Measurements from ENCODE around the gene AP4E1. TPM values are rescaled to one million over a fixed set of nuclear protein-coding genes. Genes with fewer than 3 reads are reported as not detected.
"Not testable (repeated sequence)": the region's sequence is repeated elsewhere in the genome, so short reads cannot be mapped to it uniquely, and the experiment has no call there.

Gene AP4E1
- total RNA-seq, result 4.4 TPM

GRCh38 chr15:50908209-50909009 is at the start of gene AP4E1:
AP4E1 (plus strand) TSS chr15:50908683; CDS start chr15:50908779, 96 bp downstream.
- ATAC-seq, result peak; percentile 90
- DNase-seq (ENCODE audit: low spot score), result peak; percentile 95

- ATAC-seq (no peak), DNase-seq (ENCODE audit: low spot score) (no peak)
These were observed 47.7 kb upstream of the AP4E1 start for GRCh38 chr15:50860824-50861223.

GRCh38 chr15:50862553-50862952 is 45.9 kb upstream of the AP4E1 start:
- DNase-seq (ENCODE audit: low spot score), result no peak
- no peak for ATAC-seq

GRCh38 chr15:50864873-50865272 is 43.6 kb upstream of the AP4E1 start:
- DNase-seq (ENCODE audit: low spot score) (no peak), ATAC-seq (no peak)

- DNase-seq (ENCODE audit: low spot score) (no peak), ATAC-seq (no peak)
These were observed 42.7 kb upstream of the AP4E1 start for GRCh38 chr15:50865515-50866353.

DNA sequence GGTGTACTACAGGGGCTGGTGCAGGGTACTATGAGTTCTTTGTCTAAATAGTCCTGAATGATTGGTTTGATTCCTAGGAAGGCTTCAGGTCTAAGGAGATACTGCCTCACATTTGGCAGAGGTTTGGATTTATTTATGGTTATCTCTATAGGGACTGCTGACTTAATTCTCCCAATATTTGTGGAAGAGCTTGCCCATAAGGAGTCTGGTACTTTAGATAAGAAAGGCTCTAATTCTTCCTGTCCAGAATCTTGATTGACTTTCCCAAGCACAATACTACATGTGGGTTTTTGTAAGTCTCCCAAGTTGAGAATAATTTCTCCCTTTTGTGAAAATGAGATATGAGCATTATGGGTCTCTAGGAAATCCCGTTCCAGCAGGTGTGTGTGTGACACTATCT is 36.7 kb upstream of the AP4E1 start:
- DNase-seq (ENCODE audit: low spot score) (no peak), ATAC-seq (no peak)

GRCh38 chr15:50872832-50873426 is 35.6 kb upstream of the AP4E1 start:
- DNase-seq (ENCODE audit: low spot score), result no peak
- no peak for ATAC-seq

GRCh38 chr15:50873935-50874361 is 34.5 kb upstream of the AP4E1 start:
- ATAC-seq (peak; percentile 87), DNase-seq (ENCODE audit: low spot score) (peak; percentile 53)

DNA sequence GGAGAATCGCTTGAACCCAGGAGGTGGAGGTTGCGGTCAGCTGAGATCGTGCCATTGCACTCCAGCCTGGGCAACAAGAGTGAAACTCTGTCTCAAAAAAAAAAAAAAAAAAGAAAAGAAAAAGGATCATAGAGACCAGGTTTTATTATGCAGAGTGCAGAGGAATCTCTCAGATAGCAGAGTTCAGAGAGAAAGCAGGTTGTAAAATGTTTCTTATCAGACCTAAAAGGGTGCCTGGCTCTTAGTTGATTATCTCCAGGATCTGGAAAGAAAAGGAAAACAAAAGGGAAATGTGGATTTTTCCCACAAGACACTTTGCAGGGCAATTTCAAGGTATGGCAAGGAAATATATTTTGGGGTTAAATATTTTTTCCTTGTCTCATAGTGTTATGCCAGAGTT is 33.2 kb upstream of the AP4E1 start:
- ATAC-seq; DNase-seq (ENCODE audit: low spot score): not testable (repeated sequence)

GRCh38 chr15:50876260-50876988 is 32.1 kb upstream of the AP4E1 start:
- ATAC-seq (peak; percentile 15), DNase-seq (ENCODE audit: low spot score) (no peak)

DNA sequence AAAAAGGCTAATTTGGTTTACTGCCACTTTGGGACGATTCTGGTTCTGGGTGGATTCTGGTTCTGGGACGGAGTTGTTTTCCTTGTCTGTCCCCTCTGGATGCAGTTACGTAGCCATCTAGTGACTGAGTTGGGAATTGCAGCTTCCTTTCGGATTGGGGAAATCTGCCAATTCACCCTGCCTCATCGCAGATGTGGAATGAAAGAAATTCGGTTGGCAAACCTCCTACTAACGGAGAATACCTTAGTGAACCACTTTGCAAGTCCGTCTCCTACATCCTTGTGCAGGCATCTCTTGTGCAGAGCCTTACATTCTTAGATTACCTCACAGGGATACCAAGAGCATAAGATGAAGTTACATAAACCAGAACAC is 31.5 kb upstream of the AP4E1 start:
- peak; percentile 79 for DNase-seq (ENCODE audit: low spot score)
- peak; percentile 86 for ATAC-seq

DNA sequence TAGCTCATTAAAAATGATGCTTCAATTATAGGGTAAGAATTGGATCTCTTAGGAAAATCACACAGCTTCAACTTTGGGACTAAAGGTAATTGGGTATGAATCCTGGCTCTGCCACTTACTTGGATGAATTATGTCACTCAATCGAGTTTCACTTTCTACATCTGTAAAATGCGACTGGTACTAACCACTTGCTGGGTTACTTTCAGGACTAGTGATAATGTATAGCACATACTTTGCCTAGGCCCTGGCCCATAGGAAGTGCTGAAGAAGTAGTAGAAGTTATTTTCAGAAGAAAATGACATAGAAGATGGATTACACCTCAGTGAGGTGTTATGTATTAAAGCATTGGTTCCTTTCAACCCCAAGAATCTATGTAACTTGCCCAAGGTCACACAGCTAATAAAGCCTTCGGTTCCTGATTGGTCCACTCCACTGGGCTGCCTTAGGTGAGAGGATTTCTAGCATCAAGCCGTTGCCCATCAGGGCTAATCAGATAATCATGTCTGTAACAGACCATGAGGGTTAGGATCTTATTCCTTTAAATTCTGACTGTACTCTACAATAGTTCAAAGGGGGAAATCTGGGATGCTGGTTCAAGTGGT is 29.4 kb upstream of the AP4E1 start:
- ATAC-seq, result no peak

GRCh38 chr15:50880206-50880605 is 28.3 kb upstream of the AP4E1 start:
- no peak for DNase-seq (ENCODE audit: low spot score)

More for the DNA sequence above, 29.4 kb upstream of the AP4E1 start:
- no peak for DNase-seq (ENCODE audit: low spot score)

GRCh38 chr15:50880651-50881114 is 27.8 kb upstream of the AP4E1 start:
- no peak for DNase-seq (ENCODE audit: low spot score)
- no peak for ATAC-seq

More at GRCh38 chr15:50880206-50880605, 28.3 kb upstream of the AP4E1 start:
- ATAC-seq, result no peak

DNA sequence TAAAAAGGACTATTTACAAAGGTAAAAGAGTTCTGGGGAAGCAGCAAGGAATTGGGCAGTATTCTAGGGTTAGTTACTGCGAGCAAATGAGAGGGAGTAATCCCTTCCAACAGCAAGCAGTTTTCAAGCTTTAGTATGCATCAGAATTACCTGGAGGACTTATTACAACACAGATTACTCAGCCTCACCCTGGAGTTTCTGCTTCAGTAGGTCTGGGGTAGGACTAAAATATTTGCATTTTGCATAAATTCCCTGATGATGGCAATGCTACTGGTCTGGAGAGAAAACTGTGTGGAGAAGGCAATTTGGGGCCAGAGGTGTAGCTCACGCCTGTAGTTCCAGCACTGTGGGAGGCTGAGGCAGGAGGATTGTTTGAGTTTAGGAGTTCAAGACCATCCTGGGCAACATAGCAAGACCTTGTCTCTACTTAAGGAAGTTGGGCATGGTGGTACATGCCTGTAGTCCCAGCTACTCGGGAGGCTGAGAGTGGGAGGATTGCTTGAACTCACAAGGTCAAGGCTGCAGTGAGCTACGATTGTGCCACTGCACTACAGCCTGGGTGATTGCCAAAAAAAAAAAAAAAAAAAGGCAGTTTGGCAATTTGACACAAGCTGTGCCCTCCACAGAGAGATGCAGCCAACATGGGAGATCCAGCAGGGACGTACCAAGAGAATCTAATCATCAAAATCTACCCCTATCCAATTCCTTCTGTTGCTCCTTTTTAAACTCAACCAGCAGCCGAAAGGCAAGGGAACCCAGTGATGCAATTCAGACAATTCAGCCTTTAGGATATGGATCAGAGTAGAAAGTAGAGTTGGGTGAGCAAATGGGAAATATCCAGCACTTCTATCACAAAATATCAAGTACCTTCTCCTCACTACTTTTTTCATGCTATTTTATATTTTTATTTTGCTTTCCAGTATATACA is 27.1 kb upstream of the AP4E1 start:
- no peak for ATAC-seq
- DNase-seq (ENCODE audit: low spot score), result no peak

DNA sequence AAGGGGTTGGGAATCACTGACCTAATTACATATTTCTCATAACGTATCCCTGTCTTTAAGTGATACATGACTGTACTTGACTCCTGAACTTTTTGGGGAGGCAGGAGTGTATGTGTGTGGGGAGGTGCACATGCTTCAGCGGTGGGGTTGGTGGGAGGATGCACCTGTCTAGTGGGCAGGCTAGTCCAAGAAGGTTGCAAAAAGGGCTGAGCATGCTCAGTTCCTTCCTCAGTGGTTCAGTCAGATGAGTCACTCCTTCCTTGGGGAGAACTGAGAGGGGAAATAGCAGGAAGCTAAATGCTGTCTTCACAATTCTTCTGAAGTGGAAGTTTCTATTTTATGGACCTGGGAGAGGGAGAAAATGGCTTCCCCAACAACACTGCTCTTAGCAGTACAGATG is 24.6 kb upstream of the AP4E1 start:
- ATAC-seq (no peak), DNase-seq (ENCODE audit: low spot score) (no peak)

DNA sequence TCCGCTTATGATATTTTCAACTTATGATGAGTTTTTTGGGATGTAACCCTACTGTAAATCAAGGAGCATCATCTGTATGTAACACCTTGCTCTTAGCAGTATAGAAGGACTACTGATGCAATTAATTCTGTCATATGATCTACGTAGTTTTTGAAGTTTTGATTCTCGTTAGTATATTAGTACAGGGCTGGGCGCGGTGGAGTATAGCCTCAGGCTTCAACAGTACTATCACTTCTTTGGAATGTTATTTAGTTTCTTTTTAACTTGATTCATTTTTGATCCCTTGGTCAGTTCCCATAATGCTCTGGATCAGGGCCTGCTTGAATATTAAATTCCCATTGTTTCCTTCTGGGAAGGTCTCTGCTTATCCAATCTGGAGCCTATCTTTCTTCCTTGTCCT is 23.9 kb upstream of the AP4E1 start:
- DNase-seq (ENCODE audit: low spot score) (no peak), ATAC-seq (no peak)

GRCh38 chr15:50886139-50886467 is 22.4 kb upstream of the AP4E1 start:
- DNase-seq (ENCODE audit: low spot score) (no peak), ATAC-seq (no peak)

DNA sequence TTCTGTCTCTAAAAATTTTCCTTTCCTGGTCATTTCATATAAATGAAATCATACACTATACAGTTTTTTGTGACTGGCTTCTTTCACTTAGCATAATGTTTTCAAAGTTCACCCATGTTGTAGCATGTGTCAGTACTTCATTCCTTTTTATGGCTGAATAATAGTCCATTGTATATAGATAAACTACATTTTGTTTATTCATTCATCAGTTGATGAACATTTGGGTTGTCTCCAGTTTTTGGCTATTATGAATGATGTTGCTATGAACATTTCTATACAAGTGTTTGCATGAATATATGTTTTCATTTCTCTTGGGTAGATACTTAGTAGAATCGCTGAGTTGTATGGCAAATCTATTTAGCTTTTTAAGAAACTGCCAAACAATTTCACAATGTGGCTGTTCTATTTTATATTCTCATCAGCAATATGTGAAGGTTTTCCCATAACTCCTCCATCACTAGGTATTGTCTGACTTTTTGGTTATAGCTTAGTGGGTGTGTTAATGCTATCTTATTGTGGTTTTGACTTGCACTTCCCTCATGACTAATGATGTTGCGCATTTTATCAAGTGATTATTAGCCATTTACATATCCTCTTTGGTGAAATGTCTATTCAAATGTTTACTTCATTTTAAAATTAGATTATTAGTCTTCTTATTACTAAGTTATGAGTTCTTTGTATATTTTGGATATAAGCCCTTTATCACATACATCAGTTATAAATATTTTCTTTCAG is 21.7 kb upstream of the AP4E1 start:
- no peak for DNase-seq (ENCODE audit: low spot score)
- ATAC-seq, result no peak
